Thyroid gland (tissue), 4 donors: ENCODE results near the gene OMD. TPM values are rescaled to one million over a fixed set of nuclear protein-coding genes. Genes with fewer than 3 reads are reported as not detected.

Experiments
- DNase-seq, 2 donors: peaks; one replicate each; pipeline ENCODE4 v3.0.0-alpha.2; 2019
- H3K27ac ChIP-seq, 3 donors: fragments of 200-600 bp; sonication (generic); 1 replicate in 2 of 3; 2 replicates in 1 of 3; pipeline ENCODE4 v1.5.1; 2016 to 2019; ENCODE audit warnings: mild to moderate bottlenecking in 1 of 3, moderate library complexity in 1 of 3
- H3K27me3 ChIP-seq: fragments of 200-600 bp; sonication (generic); one replicate; pipeline ENCODE4 v1.5.1; 2019
- H3K36me3 ChIP-seq, 2 donors: fragments of 200-600 bp; sonication (generic); one replicate each; pipeline ENCODE4 v1.5.1; 2016 to 2019
- H3K4me1 ChIP-seq, 2 donors: fragments of 200-600 bp; sonication (generic); one replicate each; pipeline ENCODE4 v1.5.1; 2017 to 2019
- H3K4me3 ChIP-seq, 3 donors: fragments of 200-600 bp; sonication (generic); replicated peaks in 1 of 3; 1 replicate in 2 of 3; 2 replicates in 1 of 3; pipeline ENCODE4 v1.5.1; 2016; ENCODE audit warnings: mild to moderate bottlenecking in 1 of 3
- H3K9me3 ChIP-seq: fragments of 200-600 bp; sonication (generic); one replicate; pipeline ENCODE4 v1.5.1; 2017
- CTCF ChIP-seq, 6 experiments: fragments of 200-600 bp in 3 of 6; fragments of 450-650 bp in 3 of 6; sonication (generic) in 3 of 6; IDR thresholded peaks; one replicate each; pipeline ENCODE4 v1.5.1; 2016 to 2019; ENCODE audit warnings: antibody characterized with exemption in 6 of 6, mild to moderate bottlenecking in 2 of 6, inconsistent platforms in 1 of 6, moderate library complexity in 1 of 6
- POLR2A ChIP-seq, 2 donors: fragments of 450-650 bp; IDR thresholded peaks; one replicate each; pipeline ENCODE4 v1.6.1; 2017; ENCODE audit warnings: antibody characterized with exemption in 2 of 2, mild to moderate bottlenecking in 2 of 2, moderate library complexity in 1 of 2
- WGBS, 2 donors: methylation state at CpG; one replicate each; pipeline ENCODE4 v1.1.5; 2017; 5-methylcytosine and 5-hydroxymethylcytosine counted together
- intact Hi-C: fragments of 100-400 bp; cut with DNase I; formaldehyde crosslinking; loops from one replicate; pipeline ENCODE4 v1.15.1; 2023
- total RNA-seq, 4 donors: library from RNA; depleted of rRNA; stranded (reverse); fragments of >200 nt; gene quantifications; one replicate each; pipeline ENCODE4 v1.2.3, GENCODE V29; 2016

Gene OMD
- total RNA-seq, 4 donors from 2014 or later, result 6.0 to 52.4 (median 16.6) TPM

- H3K4me3 ChIP-seq, result no peak overlapping the region
- intact Hi-C loops, result no loop called here
- no peaks in the 10 kb centered on the region for H3K4me1 ChIP-seq
- no peaks in the 10 kb centered on the region for H3K27me3 ChIP-seq
- peak in 1 of 2 donors; percentile 10 for DNase-seq
- no peak overlapping the region for H3K27ac ChIP-seq
- 64 to 65% methylated on average over 3 of the region's 3 CpGs for WGBS, 2 donors
- no peaks in the 10 kb centered on the region for H3K9me3 ChIP-seq
- TF ChIP-seq POLR2A (IDR thresholded peaks at IDR 0.05) (no peak), CTCF (IDR thresholded peaks at IDR 0.05) (no peak)
- no peaks in the 10 kb centered on the region for H3K36me3 ChIP-seq
Measured at GRCh38 chr9:92406477-92406876, 17.8 kb downstream of the OMD start.

DNA sequence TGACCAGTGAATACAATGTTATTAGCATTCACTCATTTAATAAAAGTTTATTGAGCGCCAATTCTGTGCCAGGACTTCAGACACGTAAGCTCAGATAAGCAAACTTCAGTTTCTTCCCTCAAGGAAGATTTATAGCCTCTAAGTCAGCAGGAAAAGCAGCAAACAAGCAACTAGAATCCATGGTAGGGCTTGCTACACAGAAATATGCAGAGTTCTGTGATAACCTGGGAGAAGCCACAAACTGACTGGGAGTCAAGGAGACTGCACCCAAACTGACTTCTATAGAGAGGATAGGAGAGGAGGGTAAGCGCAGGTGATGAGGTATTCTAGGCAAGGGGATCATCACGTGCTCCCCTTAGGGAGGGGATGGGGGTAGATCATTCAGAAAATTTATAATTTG is 18.5 kb downstream of the OMD start:
- Histone ChIP-seq H3K4me1 (no peaks in the 10 kb centered on the region), H3K9me3 (no peaks in the 10 kb centered on the region), H3K4me3 (no peak overlapping the region), H3K27ac (no peak overlapping the region), H3K27me3 (no peaks in the 10 kb centered on the region), H3K36me3 (no peaks in the 10 kb centered on the region)
- 79 to 80% methylated on average over 4 of the region's 4 CpGs for WGBS, 2 donors
- intact Hi-C loops, result no loop called here
- DNase-seq, result no peak
- no peak for TF ChIP-seq POLR2A (IDR thresholded peaks at IDR 0.05)
- TF ChIP-seq CTCF (IDR thresholded peaks at IDR 0.05), result no peak

DNA sequence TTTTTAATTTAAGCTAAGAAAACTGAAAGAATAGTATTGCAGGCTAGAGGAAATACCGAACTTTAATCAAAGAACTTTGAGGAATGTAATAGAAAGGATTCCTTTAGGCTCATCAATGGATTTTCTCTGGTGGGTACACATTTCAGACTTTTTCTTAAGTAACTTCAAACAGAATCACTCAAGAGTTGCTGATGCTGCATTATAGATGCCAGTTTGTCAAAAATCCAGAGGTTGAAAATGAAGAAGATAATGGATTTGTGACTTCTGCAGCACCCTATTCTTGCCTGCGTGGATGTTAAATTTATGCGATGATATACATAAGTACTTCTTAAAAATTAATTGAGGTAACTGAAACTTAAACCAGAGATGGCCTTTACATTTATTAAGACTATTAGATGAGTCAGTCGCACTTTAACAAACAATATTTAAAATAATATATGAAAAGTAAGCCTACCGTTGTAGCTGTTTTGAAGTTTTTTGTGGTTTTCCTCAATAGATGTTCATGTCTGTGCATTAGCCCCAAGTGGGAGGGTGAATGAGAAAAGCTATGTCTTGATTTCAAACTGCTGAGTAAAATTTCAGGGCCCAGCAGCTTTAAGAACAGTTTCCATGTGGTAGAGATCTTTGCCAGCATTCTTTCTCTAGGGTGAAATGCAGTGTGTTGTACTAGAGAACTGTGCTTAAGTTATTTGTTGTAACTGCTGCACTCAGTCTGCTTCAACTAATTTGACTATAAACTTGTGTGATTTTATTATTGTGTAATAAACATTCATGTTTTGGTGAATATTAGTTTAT is 20.0 kb downstream of the OMD start, which contains the start of gene OGN:
OGN (minus strand) TSS at position 537 of the 795 bp plus-strand sequence. CDS start 1,171 bp downstream, outside the sequence.
- no peak for TF ChIP-seq POLR2A (IDR thresholded peaks at IDR 0.05)
- H3K27ac ChIP-seq, result no peak within 1 kb of the TSS
- H3K4me1 ChIP-seq, result no peaks in the 10 kb centered on the region
- DNase-seq, result no peak
- H3K27me3 ChIP-seq, result no peaks in the 10 kb centered on the region
- H3K4me3 ChIP-seq, result no peak within 1 kb of the TSS
- H3K9me3 ChIP-seq, result no peaks in the 10 kb centered on the region
- no peaks in the 10 kb centered on the region for H3K36me3 ChIP-seq
- WGBS, 2 donors, result 82 to 83% methylated on average over 5 of the region's 5 CpGs
- intact Hi-C loops, result no loop called here

DNA sequence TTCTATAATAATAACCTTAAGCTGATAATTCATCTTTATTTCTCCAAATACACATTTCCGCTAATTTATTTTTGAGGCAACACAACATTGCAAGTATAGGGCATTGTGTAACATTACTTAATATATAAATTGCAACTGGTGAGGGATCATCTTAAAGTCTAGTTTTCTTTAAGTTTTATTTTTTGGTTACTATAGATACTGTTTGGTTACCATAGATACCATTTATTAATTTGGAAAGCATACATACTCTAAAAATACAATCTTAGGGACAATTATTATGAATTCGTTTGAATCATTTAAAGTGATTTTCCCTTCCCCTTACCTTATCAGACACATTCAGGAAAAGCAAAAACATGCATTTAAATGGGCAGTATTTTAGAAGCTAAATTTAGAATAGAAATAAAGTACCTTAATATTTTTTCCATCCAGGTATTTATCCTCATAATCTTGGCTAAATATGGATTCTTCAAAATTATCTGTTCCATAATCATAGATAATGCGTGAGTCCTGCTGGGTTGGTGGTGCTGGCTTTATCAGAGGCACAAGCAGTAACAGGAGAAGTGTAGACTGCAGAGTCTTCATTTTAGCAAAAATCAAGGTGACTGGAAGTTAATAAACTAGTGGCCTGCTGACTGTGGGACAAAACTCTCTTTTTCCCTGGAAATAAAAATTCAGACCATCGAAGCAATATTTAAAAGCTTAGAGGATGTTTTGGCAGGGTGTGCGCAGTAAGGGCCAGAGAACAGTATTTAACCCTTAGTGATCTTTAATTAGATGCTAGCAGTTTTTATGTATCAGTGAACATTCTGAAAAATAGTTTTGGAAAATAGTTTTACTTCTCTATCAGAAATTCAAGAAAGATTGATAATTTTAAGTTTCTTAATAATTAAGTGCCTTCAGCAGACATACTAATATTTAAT is 21.2 kb downstream of the OMD start:
- intact Hi-C loops, result no loop called here
- no peak for DNase-seq
- no peaks in the 10 kb centered on the region for H3K27me3 ChIP-seq
- 69 to 73% methylated on average over 5 of the region's 5 CpGs for WGBS, 2 donors
- TF ChIP-seq POLR2A (IDR thresholded peaks at IDR 0.05), result no peak
- no peaks in the 10 kb centered on the region for H3K4me1 ChIP-seq
- H3K4me3 ChIP-seq, result no peak overlapping the region
- H3K36me3 ChIP-seq, result no peaks in the 10 kb centered on the region
- H3K27ac ChIP-seq, result no peak overlapping the region
- no peaks in the 10 kb centered on the region for H3K9me3 ChIP-seq

DNA sequence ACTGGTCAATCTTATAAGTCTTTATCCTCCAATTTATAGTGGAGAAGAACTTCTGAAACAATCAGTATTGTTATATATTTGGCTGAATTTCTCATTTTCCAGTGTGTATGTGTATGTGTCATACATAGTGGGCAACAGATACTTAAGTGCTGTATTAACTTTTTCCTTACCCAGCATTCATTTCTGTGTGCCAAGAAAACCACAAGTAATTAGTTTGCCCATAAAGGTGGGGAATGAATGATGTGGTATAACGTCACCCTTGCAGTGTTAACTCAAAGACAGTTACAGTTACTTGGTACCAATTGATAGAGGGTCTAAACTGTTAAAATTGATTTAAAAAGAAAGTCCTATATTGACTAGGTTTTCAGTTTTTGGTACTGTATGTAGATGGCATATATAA is 21.9 kb downstream of the OMD start:
- H3K27me3 ChIP-seq, result no peaks in the 10 kb centered on the region
- no peak overlapping the region for H3K27ac ChIP-seq
- no peak for DNase-seq
- H3K4me1 ChIP-seq, result no peaks in the 10 kb centered on the region
- intact Hi-C loops, result no loop called here
- H3K9me3 ChIP-seq, result no peaks in the 10 kb centered on the region
- WGBS, 2 donors, result 67 to 84% methylated on average over 1 of the region's 1 CpG
- no peaks in the 10 kb centered on the region for H3K36me3 ChIP-seq
- no peak for TF ChIP-seq POLR2A (IDR thresholded peaks at IDR 0.05)
- TF ChIP-seq CTCF (IDR thresholded peaks at IDR 0.05), result no peak
- H3K4me3 ChIP-seq, result no peak overlapping the region
